Glutamatergic neuron (in vitro differentiated cells): ENCODE results near the gene CTPS1. TPM values are rescaled to one million over a fixed set of nuclear protein-coding genes. Genes with fewer than 3 reads are reported as not detected.

Source experiments
- DNase-seq: peaks from one replicate; pipeline ENCODE4 v3.0.0; 2022
- H3K27ac Mint-ChIP-seq: one replicate; pipeline ENCODE4 v1.8.0; 2020; ENCODE audit warnings: mild to moderate bottlenecking, mixed read lengths, inconsistent platforms; ENCODE audit not compliant: unreplicated experiment
- H3K27me3 Mint-ChIP-seq: one replicate; pipeline ENCODE4 v1.8.0; 2020; ENCODE audit warnings: mild to moderate bottlenecking, moderate library complexity, mixed read lengths, inconsistent platforms; ENCODE audit not compliant: unreplicated experiment
- H3K36me3 Mint-ChIP-seq: one replicate; pipeline ENCODE4 v1.8.0; 2020; ENCODE audit warnings: mild to moderate bottlenecking, mixed read lengths, inconsistent platforms; ENCODE audit not compliant: unreplicated experiment
- H3K4me1 Mint-ChIP-seq: one replicate; pipeline ENCODE4 v1.8.0; 2020; ENCODE audit warnings: mild to moderate bottlenecking, low read depth, mixed read lengths, inconsistent platforms; ENCODE audit not compliant: unreplicated experiment
- H3K4me3 Mint-ChIP-seq: one replicate; pipeline ENCODE4 v1.8.0; 2020; ENCODE audit warnings: mild to moderate bottlenecking, mixed read lengths, inconsistent platforms; ENCODE audit not compliant: unreplicated experiment
- H3K9me3 Mint-ChIP-seq: one replicate; pipeline ENCODE4 v1.8.0; 2020; ENCODE audit warnings: mild to moderate bottlenecking, moderate library complexity, mixed read lengths, inconsistent platforms; ENCODE audit not compliant: unreplicated experiment
- CTCF ChIP-seq: fragments of 200-600 bp; sonication (generic); IDR thresholded peaks from one replicate; pipeline ENCODE4 v1.5.0; 2021; ENCODE audit not compliant: partially characterized antibody, unreplicated experiment
- total RNA-seq: library from RNA; stranded (reverse); fragmentation: NEBNext Ultra II Directional; extraction: Animal tissue kit (Norgen Biotek cat#: 25700); gene quantifications from one replicate; pipeline ENCODE4 v1.2.1, GENCODE V29; 2021; ENCODE audit not compliant: unreplicated experiment

Gene CTPS1
- total RNA-seq, 1 donor from 2014 or later: 110 TPM

DNA sequence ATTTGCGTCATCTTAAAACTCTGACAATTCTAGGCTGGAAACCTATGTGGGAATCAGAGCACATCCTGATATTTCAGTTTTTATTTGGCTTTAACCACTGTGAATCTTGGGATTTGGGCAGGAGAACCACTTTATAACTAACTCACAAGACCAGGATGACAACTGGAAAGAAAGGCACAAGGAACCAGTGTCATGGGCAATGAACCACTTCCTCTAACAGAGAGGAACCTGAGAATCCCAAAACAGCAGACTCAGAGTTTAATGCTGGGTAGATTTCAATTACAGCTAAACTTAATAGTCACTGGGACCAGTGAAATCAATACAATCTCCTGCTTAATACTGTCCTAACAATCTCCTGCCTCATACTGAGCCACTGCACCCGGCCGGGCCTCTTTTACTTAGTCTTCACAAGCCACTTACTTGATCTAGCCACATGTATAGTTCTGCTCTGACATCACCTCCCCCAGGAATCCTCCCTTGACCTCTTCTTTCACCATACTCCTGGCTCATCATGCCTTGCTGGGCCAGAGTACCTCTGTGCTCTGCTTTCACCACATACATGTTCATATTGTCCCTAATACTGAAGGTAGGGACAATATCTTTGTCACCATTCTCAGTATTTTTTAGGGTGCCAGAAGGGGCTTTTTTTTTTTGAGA, 62.2 kb downstream of the CTPS1 start:
- H3K9me3 Mint-ChIP-seq: peaks cover under 1% of the 10 kb centered on the region
- DNase-seq: no peak
- H3K36me3 Mint-ChIP-seq: no peaks in the 10 kb centered on the region
- no peak for TF ChIP-seq CTCF
- no peaks in the 10 kb centered on the region for H3K4me1 Mint-ChIP-seq
- H3K4me3 Mint-ChIP-seq: no peak overlapping the region
- no peak overlapping the region for H3K27ac Mint-ChIP-seq
- no peaks in the 10 kb centered on the region for H3K27me3 Mint-ChIP-seq

- Mint-ChIP-seq H3K4me1 (no peaks in the 10 kb centered on the region), H3K4me3 (no peak overlapping the region), H3K27ac (no peak overlapping the region), H3K27me3 (peaks cover 2% of the 10 kb centered on the region), H3K36me3 (no peaks in the 10 kb centered on the region), H3K9me3 (peaks cover 4% of the 10 kb centered on the region)
- TF ChIP-seq CTCF: no peak
- DNase-seq: no peak
These were observed 64.7 kb downstream of the CTPS1 start for GRCh38 chr1:41044187-41044586.

DNA sequence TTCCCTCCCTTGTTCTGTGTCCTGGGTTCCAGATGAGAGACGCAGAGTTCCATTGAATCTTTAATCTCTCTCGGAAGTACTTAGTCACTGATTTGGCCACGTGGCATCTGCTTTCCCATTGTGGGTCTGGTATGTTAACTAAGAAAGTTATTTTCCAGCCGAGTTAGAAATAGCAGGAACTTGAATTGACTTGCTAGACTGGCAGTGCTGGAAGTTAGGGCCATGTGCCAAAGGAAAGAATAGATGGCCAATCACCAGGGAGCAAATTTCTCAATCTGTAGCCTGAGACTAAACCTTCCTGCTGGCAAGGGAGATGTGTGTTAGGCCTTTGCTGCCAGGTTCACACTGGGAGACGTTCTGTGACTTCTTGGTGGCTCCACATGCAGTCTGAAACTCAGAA, 66.2 kb downstream of the CTPS1 start:
- no peak for TF ChIP-seq CTCF
- no peaks in the 10 kb centered on the region for H3K36me3 Mint-ChIP-seq
- no peak overlapping the region for H3K4me3 Mint-ChIP-seq
- H3K9me3 Mint-ChIP-seq: peaks cover 4% of the 10 kb centered on the region
- peaks cover 2% of the 10 kb centered on the region for H3K27me3 Mint-ChIP-seq
- no peaks in the 10 kb centered on the region for H3K4me1 Mint-ChIP-seq
- DNase-seq: no peak
- H3K27ac Mint-ChIP-seq: no peak overlapping the region

DNA sequence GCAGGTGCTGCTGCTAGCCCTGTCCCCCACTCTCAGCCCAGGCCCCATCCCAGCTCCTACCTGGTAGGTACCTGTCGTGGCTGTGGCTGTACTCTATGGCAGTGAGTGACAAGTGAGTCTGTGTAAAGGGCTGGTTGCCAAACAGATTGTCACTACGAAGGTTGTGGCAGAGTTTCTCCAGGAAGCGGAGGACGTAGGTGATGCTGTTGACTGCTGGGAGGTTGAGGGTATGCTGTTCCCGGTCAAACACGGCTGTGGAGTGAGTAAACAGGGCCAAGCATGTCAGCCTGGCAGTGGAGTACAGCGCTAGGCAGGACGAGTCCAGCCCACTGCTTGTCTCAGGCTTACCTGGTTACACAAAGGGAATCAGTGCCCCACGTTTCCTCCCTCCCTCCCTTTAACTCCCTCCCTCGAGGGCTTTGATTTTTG, 66.9 kb downstream of the CTPS1 start:
- H3K27ac Mint-ChIP-seq: no peak overlapping the region
- H3K4me3 Mint-ChIP-seq: no peak overlapping the region
- DNase-seq: no peak
- TF ChIP-seq CTCF: no peak
- no peaks in the 10 kb centered on the region for H3K36me3 Mint-ChIP-seq
- peaks cover 2% of the 10 kb centered on the region for H3K27me3 Mint-ChIP-seq
- H3K9me3 Mint-ChIP-seq: peaks cover 4% of the 10 kb centered on the region
- H3K4me1 Mint-ChIP-seq: no peaks in the 10 kb centered on the region

- H3K4me3 Mint-ChIP-seq: no peak overlapping the region
- peaks cover 2% of the 10 kb centered on the region for H3K27me3 Mint-ChIP-seq
- H3K36me3 Mint-ChIP-seq: no peaks in the 10 kb centered on the region
- H3K9me3 Mint-ChIP-seq: peaks cover 4% of the 10 kb centered on the region
- DNase-seq: no peak
- no peaks in the 10 kb centered on the region for H3K4me1 Mint-ChIP-seq
- TF ChIP-seq CTCF: no peak
- no peak overlapping the region for H3K27ac Mint-ChIP-seq
These were observed 69.0 kb downstream of the CTPS1 start for GRCh38 chr1:41048540-41048939.
